GM12878 (cell line): ENCODE results near the gene CFDP1. TPM values are rescaled to one million over a fixed set of nuclear protein-coding genes. Genes with fewer than 3 reads are reported as not detected.

Source experiments
- EED ChIP-seq: sonication (generic); IDR thresholded peaks from 2 replicates; pipeline ENCODE4 v1.6.1; 2016; ENCODE audit warnings: antibody characterized with exemption, low read depth
- POLR2A ChIP-seq: IDR thresholded peaks from 2 replicates; pipeline ENCODE4 v1.6.1; 2011; ENCODE audit warnings: low read depth, mild to moderate bottlenecking, low read length
- SP1 ChIP-seq: IDR thresholded peaks from one replicate; pipeline ENCODE4 v1.6.1; 2011; ENCODE audit warnings: low read depth, low read length
- ZBTB33 ChIP-seq: fragments of 450-650 bp; IDR thresholded peaks from 2 replicates; pipeline ENCODE4 v1.6.1; 2017; ENCODE audit warnings: mild to moderate bottlenecking
- ZBTB4 ChIP-seq: fragments of 450-650 bp; formaldehyde crosslinking; IDR thresholded peaks from 2 replicates; pipeline ENCODE4 v1.4.0; 2022; ENCODE audit warnings: mild to moderate bottlenecking, moderate library complexity
- polyA plus RNA-seq, 11 experiments: library from polyadenylated mRNA; depleted of rRNA in 4 of 11; unstranded in 6 of 11; stranded (reverse) in 5 of 11; fragments of >200 nt; fragmentation: Nextera tagmentation in 4 of 11; fragmentation: Illumina TruSeq in 1 of 11; extraction: Ambion mirVana in 4 of 11; extraction: Trizol in 1 of 11; gene quantifications; 1 replicate in 1 of 11; 2 replicates in 10 of 11; pipeline versions ENCODE4 v1.2.1 to v1.2.3, GENCODE V29; 2011 to 2016; ENCODE audit warnings: inconsistent platforms in 2 of 11, missing spikeins in 2 of 11, low read depth in 1 of 11
- total RNA-seq, 4 experiments: library from RNA; depleted of rRNA in 3 of 4; stranded (reverse); fragments of >200 nt in 3 of 4; fragmentation: Illumina TruSeq in 1 of 4; extraction: Trizol in 1 of 4; gene quantifications; 2 replicates each; pipeline versions ENCODE4 v1.2.1 to v1.2.3, GENCODE V29; 2013 to 2021
- TF ChIP-seq, protein P1 (sequence below): IDR thresholded peaks from 2 replicates; pipeline ENCODE4 v1.6.1; 2012; ENCODE audit warnings: low read depth, low read length, improper control_type of control experiment
- TF ChIP-seq, protein P2 (sequence below): IDR thresholded peaks from 2 replicates; pipeline ENCODE4 v1.6.1; 2012; ENCODE audit warnings: low read depth, low read length, improper control_type of control experiment
- TF ChIP-seq, protein P3 (sequence below): IDR thresholded peaks from 2 replicates; pipeline ENCODE4 v1.6.1; 2012; ENCODE audit warnings: improper control_type of control experiment, low read depth, low read length; ENCODE audit not compliant: insufficient replicate concordance

CFDP1 gene
- total and polyA plus RNA-seq, 10 of the 15 experiments (the other 5 are each of a cell fraction or from before 2014, with no cell fraction given) = 22.3 to 64.8 (median 36.7) TPM

DNA sequence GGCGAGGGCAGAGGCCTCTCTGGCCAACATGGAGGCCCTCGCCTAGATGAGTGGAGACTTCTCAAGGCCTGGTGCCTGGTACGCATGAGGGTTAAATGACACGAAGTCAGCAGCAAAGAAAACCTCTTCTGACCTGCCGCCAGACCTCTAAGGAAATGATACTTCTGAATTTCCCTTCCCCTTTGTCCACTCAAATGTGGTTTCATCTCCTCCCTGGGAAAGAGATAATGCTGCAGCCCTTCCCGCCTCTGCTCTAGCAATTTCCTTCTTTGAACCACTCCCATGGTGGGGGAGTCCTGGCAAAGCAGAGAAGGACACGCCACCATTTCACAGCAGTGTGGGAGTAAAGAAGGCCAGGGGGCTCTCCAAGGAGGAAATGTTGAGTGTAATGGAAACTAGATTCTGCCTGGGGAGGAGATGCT is 116.2 kb downstream of the CFDP1 start (continued):
- TF ChIP-seq ZBTB33 = no peak
- TF ChIP-seq, protein P1, sequence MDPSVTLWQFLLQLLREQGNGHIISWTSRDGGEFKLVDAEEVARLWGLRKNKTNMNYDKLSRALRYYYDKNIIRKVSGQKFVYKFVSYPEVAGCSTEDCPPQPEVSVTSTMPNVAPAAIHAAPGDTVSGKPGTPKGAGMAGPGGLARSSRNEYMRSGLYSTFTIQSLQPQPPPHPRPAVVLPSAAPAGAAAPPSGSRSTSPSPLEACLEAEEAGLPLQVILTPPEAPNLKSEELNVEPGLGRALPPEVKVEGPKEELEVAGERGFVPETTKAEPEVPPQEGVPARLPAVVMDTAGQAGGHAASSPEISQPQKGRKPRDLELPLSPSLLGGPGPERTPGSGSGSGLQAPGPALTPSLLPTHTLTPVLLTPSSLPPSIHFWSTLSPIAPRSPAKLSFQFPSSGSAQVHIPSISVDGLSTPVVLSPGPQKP = no peak
- TF ChIP-seq SP1 = no peak
- no peak for TF ChIP-seq ZBTB4
- TF ChIP-seq POLR2A = no peak
- TF ChIP-seq EED = peak; percentile 90
- TF ChIP-seq, protein P2, sequence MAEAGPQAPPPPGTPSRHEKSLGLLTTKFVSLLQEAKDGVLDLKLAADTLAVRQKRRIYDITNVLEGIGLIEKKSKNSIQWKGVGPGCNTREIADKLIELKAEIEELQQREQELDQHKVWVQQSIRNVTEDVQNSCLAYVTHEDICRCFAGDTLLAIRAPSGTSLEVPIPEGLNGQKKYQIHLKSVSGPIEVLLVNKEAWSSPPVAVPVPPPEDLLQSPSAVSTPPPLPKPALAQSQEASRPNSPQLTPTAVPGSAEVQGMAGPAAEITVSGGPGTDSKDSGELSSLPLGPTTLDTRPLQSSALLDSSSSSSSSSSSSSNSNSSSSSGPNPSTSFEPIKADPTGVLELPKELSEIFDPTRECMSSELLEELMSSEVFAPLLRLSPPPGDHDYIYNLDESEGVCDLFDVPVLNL = no peak
- TF ChIP-seq, protein P3, sequence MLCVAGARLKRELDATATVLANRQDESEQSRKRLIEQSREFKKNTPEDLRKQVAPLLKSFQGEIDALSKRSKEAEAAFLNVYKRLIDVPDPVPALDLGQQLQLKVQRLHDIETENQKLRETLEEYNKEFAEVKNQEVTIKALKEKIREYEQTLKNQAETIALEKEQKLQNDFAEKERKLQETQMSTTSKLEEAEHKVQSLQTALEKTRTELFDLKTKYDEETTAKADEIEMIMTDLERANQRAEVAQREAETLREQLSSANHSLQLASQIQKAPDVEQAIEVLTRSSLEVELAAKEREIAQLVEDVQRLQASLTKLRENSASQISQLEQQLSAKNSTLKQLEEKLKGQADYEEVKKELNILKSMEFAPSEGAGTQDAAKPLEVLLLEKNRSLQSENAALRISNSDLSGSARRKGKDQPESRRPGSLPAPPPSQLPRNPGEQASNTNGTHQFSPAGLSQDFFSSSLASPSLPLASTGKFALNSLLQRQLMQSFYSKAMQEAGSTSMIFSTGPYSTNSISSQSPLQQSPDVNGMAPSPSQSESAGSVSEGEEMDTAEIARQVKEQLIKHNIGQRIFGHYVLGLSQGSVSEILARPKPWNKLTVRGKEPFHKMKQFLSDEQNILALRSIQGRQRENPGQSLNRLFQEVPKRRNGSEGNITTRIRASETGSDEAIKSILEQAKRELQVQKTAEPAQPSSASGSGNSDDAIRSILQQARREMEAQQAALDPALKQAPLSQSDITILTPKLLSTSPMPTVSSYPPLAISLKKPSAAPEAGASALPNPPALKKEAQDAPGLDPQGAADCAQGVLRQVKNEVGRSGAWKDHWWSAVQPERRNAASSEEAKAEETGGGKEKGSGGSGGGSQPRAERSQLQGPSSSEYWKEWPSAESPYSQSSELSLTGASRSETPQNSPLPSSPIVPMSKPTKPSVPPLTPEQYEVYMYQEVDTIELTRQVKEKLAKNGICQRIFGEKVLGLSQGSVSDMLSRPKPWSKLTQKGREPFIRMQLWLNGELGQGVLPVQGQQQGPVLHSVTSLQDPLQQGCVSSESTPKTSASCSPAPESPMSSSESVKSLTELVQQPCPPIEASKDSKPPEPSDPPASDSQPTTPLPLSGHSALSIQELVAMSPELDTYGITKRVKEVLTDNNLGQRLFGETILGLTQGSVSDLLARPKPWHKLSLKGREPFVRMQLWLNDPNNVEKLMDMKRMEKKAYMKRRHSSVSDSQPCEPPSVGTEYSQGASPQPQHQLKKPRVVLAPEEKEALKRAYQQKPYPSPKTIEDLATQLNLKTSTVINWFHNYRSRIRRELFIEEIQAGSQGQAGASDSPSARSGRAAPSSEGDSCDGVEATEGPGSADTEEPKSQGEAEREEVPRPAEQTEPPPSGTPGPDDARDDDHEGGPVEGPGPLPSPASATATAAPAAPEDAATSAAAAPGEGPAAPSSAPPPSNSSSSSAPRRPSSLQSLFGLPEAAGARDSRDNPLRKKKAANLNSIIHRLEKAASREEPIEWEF = no peak
